Measurements from ENCODE around the gene NCAM1.

Gene NCAM1

GRCh38 chr11:113305440-113306336 is 344.5 kb downstream of the NCAM1 start:
- Histone ChIP-seq H3K36me3 (ENCODE audit: insufficient read depth, low read length) (no peaks in the 10 kb centered on the region), H3K4me3 (no peak overlapping the region), H3K27ac (no peak overlapping the region), H3K9me3 (ENCODE audit: low read depth, low read length) (no peaks in the 10 kb centered on the region), H3K9ac (ENCODE audit: insufficient read length) (no peak overlapping the region)
- TF ChIP-seq EZH2 (IDR thresholded peaks at IDR 0.05): no peak
- TF ChIP-seq FOXP2 (optimal IDR thresholded peaks at IDR 0.05; ENCODE audit: control extremely low read depth, extremely low read length, insufficient read depth): no peak
- TF ChIP-seq POLR2AphosphoS5 (IDR thresholded peaks at IDR 0.05; ENCODE audit: borderline replicate concordance, low read depth, low read length): no peak
- DNase-seq (ENCODE audit: low read depth, low spot score): no peak

GRCh38 chr11:113308601-113309000 is 347.4 kb downstream of the NCAM1 start:
- Histone ChIP-seq H3K36me3 (ENCODE audit: insufficient read depth, low read length) (no peaks in the 10 kb centered on the region), H3K9ac (ENCODE audit: insufficient read length) (no peak overlapping the region), H3K27ac (no peak overlapping the region), H3K4me3 (no peak overlapping the region), H3K9me3 (ENCODE audit: low read depth, low read length) (no peaks in the 10 kb centered on the region)
- TF ChIP-seq EZH2 (IDR thresholded peaks at IDR 0.05) (no peak), FOXP2 (optimal IDR thresholded peaks at IDR 0.05; ENCODE audit: control extremely low read depth, extremely low read length, insufficient read depth) (no peak), POLR2AphosphoS5 (IDR thresholded peaks at IDR 0.05; ENCODE audit: borderline replicate concordance, low read depth, low read length) (no peak)
- no peak for DNase-seq (ENCODE audit: low read depth, low spot score)

DNA sequence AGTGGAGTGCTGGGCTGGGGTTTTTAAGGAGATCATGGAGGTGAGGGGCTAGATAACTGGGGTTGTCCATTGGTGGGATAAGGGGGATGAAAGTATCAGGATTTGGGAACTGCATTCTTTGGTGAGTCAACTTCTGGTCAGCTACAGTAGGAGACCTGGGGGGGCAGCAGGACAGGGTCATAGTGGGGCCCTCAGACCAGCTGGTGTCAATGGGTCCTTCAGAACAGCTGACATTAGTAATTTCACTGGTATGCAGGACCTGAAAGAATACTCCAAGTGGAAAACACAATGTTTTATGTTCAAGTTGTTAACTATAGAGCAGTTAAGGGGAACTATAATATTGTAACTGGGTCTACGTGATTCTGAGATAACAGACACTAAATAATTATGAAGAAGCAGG is 350.3 kb downstream of the NCAM1 start:
- no peak for DNase-seq (ENCODE audit: low read depth, low spot score)
- H3K9me3 ChIP-seq (ENCODE audit: low read depth, low read length): no peaks in the 10 kb centered on the region
- TF ChIP-seq POLR2AphosphoS5 (IDR thresholded peaks at IDR 0.05; ENCODE audit: borderline replicate concordance, low read depth, low read length) (no peak), FOXP2 (optimal IDR thresholded peaks at IDR 0.05; ENCODE audit: control extremely low read depth, extremely low read length, insufficient read depth) (no peak), EZH2 (IDR thresholded peaks at IDR 0.05) (no peak)

DNA sequence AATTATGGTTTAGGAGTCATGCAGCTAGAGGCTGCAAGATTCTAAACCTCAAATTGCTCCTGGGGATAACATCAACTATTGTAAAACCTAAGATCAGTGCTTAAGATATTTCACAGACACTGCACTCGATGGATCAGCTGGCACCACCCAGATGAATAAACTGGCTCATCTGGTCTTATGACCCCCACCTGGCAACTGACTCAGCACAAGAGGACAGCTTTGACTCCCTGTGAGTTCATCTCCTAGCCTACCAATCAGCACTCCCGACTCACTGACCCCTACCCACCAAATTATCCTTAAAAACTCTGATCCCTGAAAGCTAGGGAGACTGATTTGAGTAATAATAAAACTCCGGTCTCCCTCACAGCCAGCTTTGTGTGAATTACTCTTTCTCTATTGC is 352.4 kb downstream of the NCAM1 start:
- Histone ChIP-seq H3K27ac (no peak overlapping the region), H3K36me3 (ENCODE audit: insufficient read depth, low read length) (no peaks in the 10 kb centered on the region), H3K9me3 (ENCODE audit: low read depth, low read length) (no peaks in the 10 kb centered on the region), H3K9ac (ENCODE audit: insufficient read length) (no peak overlapping the region), H3K4me3 (no peak overlapping the region)
- no peak for DNase-seq (ENCODE audit: low read depth, low spot score)
- TF ChIP-seq EZH2 (IDR thresholded peaks at IDR 0.05) (no peak), POLR2AphosphoS5 (IDR thresholded peaks at IDR 0.05; ENCODE audit: borderline replicate concordance, low read depth, low read length) (no peak), FOXP2 (optimal IDR thresholded peaks at IDR 0.05; ENCODE audit: control extremely low read depth, extremely low read length, insufficient read depth) (no peak)

More for the DNA sequence above, 350.3 kb downstream of the NCAM1 start:
- no peaks in the 10 kb centered on the region for H3K36me3 ChIP-seq (ENCODE audit: insufficient read depth, low read length)
- H3K9ac ChIP-seq (ENCODE audit: insufficient read length): no peak overlapping the region
- no peak overlapping the region for H3K4me3 ChIP-seq
- H3K27ac ChIP-seq: no peak overlapping the region

DNA sequence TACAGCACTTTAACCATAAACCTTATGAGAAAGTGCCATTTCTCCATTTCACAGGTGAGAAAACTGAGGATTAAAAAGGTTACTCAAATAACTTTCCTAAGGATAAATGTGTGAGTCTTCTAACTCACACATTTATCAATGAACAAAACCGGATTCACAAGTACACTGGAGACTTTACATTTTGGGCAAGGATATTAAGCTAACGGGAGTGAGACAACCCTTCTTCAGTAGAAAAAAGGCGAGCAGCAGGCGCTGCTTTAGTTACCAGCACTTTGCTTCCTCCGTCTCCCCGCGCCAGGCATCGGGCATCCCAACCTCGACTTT is 352.8 kb downstream of the NCAM1 start:
- no peak overlapping the region for H3K4me3 ChIP-seq
- no peak overlapping the region for H3K27ac ChIP-seq
- no peaks in the 10 kb centered on the region for H3K9me3 ChIP-seq (ENCODE audit: low read depth, low read length)
- H3K36me3 ChIP-seq (ENCODE audit: insufficient read depth, low read length): no peaks in the 10 kb centered on the region
- DNase-seq (ENCODE audit: low read depth, low spot score): no peak
- H3K9ac ChIP-seq (ENCODE audit: insufficient read length): no peak overlapping the region
- TF ChIP-seq FOXP2 (optimal IDR thresholded peaks at IDR 0.05; ENCODE audit: control extremely low read depth, extremely low read length, insufficient read depth) (no peak), EZH2 (IDR thresholded peaks at IDR 0.05) (no peak), POLR2AphosphoS5 (IDR thresholded peaks at IDR 0.05; ENCODE audit: borderline replicate concordance, low read depth, low read length) (no peak)

DNA sequence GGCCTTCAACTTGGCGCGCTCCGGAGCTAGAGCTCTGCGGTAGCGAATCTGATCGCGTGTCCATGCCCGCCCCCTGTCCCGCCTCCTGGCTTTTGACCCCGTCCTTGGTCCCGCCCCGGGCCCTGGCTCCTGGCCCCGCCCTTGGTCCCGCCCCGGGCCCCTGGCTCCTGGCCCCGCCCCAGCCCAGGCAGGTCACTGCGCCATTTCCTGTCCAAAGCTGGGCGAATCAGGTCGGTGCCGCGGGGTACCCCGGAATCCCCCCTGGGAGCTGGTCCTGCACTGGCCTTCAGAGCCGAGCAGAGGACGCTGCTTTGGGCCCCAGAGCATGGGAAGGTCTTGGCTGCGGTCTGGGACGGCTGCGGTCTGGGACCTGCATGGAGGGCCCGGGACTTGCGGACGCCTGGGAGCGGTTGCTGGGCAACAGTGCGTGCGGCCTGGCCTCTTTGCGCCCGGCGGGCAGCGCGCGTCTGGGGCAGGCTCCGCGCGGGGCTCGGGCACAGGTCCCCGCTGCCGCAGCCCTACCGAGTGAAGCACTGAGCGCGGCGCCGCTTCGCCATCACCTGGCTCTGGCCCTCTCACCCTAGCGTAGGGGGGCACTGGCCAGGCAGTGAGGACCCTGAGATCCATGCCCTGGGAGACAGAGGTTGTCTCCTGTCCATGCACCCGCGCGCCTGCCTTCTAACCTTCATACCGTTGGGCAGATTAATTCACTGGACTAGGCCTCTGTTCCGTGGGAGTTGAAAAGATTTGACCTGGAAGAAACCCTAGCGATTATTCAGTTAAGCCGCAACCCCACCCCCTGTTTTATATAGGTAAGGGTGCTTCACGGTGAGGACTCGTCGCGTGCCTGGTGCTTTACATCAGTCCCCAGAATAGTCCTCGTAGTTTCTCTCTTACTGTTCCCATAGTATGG is 353.4 kb downstream of the NCAM1 start, which contains the start of gene TTC12:
Gene TTC12 (plus strand): TSS at position 195 of the 913 bp plus-strand sequence. CDS start 1,675 bp downstream, outside the sequence.
- 0 out of 2 replicates have a peak within 1 kb of the TSS, but pooled peaks have one; percentile 34 for H3K4me3 ChIP-seq
- H3K36me3 ChIP-seq (ENCODE audit: insufficient read depth, low read length): no peaks in the 10 kb centered on the region
- no peak for TF ChIP-seq POLR2AphosphoS5 (IDR thresholded peaks at IDR 0.05; ENCODE audit: borderline replicate concordance, low read depth, low read length)
- H3K27ac ChIP-seq: no peak within 1 kb of the TSS
- no peak within 1 kb of the TSS for H3K9ac ChIP-seq (ENCODE audit: insufficient read length)
- H3K9me3 ChIP-seq (ENCODE audit: low read depth, low read length): no peaks in the 10 kb centered on the region
- no peak for DNase-seq (ENCODE audit: low read depth, low spot score)

- no peaks in the 10 kb centered on the region for H3K36me3 ChIP-seq (ENCODE audit: insufficient read depth, low read length)
- TF ChIP-seq FOXP2 (optimal IDR thresholded peaks at IDR 0.05; ENCODE audit: control extremely low read depth, extremely low read length, insufficient read depth) (no peak), POLR2AphosphoS5 (IDR thresholded peaks at IDR 0.05; ENCODE audit: borderline replicate concordance, low read depth, low read length) (no peak), EZH2 (IDR thresholded peaks at IDR 0.05) (no peak)
- H3K27ac ChIP-seq: no peak overlapping the region
- peak overlapping the region; percentile 34; the same call in 1 of the 2 replicates for H3K4me3 ChIP-seq
- peak; percentile 20 for DNase-seq (ENCODE audit: low read depth, low spot score)
- no peak overlapping the region for H3K9ac ChIP-seq (ENCODE audit: insufficient read length)
- no peaks in the 10 kb centered on the region for H3K9me3 ChIP-seq (ENCODE audit: low read depth, low read length)
Measured at GRCh38 chr11:113315811-113316210, 354.6 kb downstream of the NCAM1 start.

DNA sequence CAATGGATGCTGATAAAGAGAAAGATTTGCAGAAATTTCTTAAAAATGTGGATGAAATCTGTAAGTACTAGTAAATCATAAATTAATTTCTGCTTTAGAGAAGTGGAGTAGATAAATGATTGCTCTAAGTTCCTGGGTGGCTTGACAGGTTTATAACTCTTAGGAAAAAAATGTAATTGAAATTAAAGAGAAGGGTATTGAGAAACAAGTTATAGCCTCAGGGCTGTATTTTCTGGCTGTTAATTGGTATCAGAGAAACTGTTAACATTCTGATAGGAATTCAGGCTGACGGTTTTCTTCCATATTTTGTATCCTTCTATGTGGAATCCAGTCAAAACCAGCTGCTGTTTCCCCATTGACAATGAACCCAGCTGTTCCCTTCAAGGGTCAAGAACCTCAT is 355.0 kb downstream of the NCAM1 start:
- no peaks in the 10 kb centered on the region for H3K9me3 ChIP-seq (ENCODE audit: low read depth, low read length)
- no peak for TF ChIP-seq EZH2 (IDR thresholded peaks at IDR 0.05)
- TF ChIP-seq FOXP2 (optimal IDR thresholded peaks at IDR 0.05; ENCODE audit: control extremely low read depth, extremely low read length, insufficient read depth): no peak
- no peak; the same call in 1 of the 2 replicates for TF ChIP-seq POLR2AphosphoS5 (IDR thresholded peaks at IDR 0.05; ENCODE audit: borderline replicate concordance, low read depth, low read length)
- H3K4me3 ChIP-seq: no peak overlapping the region; the same call in 1 of the 2 replicates
- peak; percentile 70 for DNase-seq (ENCODE audit: low read depth, low spot score)
- H3K27ac ChIP-seq: no peak overlapping the region
- H3K36me3 ChIP-seq (ENCODE audit: insufficient read depth, low read length): no peaks in the 10 kb centered on the region
- no peak overlapping the region for H3K9ac ChIP-seq (ENCODE audit: insufficient read length)

Measured in SK-N-MC (cell line).